Measurements from ENCODE around the gene PPP1R2.
"Not testable (repeated sequence)": the region's sequence is repeated elsewhere in the genome, so short reads cannot be mapped to it uniquely, and the experiment has no call there.

PPP1R2 gene

GRCh38 chr3:195532834-195533233, 10.3 kb downstream of the PPP1R2 start:
- no peak for DNase-seq

DNA sequence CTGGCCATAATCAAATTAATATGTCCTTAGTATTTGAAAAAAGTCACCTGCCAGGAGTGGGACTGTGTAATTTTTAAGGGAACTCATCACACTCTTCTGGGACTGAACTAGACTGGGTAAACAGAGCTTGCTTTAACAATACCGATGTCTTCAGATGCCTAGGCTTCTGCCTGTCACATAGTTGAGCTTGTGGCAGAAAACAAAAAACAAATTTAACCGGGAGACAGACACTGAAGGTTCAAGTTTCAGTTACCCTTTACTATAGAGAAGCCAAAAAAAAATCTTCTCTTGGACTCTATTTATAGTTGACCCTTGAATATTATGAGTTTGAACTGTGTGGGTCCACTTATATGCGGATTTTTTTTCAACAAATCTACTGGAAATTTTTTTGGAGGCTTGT, 10.8 kb downstream of the PPP1R2 start:
- DNase-seq: no peak

- DNase-seq: no peak
Measured at GRCh38 chr3:195531683-195532082, 11.4 kb downstream of the PPP1R2 start.

DNA sequence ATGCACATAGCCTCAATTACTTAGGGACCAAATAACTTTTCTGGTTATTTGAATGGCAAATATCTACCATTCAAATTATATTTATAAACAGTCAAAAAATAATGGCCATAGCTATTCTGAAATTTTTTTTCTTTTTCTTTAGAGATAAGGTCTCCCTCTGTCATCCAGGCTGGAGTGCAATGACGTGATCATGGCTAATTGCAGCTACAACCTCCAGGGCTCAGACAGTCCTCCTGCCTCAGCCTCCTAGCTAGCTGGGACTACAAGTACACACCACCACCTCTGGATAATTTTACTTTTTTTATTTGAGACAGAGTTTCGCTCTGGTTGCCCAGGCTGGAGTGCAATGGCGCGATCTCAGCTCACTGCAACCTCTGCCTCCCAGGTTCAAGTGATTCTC, 16.6 kb downstream of the PPP1R2 start:
- DNase-seq: no peak

DNA sequence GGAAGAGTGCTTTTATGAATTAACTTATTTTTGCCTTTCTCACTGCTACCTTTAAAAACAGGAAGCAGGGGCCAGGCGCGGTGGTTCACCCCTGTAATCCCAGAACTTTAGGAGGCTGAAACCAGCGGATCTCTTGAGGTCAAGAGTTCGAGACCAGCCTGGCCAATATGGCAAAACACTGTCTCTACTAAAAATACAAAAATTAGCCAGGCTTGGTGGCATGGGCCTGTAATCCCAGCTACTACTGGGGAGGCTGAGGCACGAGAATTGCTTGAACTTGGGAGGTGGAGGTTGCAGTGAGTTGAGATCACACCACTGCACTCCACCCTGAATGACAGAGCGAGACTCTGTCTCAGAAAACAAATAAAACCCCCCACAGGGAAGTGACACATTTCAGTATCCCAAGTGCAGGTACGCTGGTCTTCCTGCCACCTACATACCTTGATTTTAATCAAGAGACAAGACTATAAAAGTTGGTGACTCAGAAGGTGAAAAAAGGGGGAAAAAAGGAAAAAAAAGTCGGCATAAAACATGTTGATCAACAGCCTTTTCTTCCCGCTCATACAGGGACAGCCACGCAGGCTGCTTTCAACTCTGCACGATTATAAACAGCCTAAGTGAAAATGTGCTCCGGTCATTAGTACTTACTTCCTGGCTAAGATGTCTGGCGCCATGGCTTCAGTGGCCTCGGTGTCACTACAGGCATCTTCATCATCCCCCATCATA, 18.8 kb downstream of the PPP1R2 start:
- no peak for DNase-seq

- DNase-seq: peak; percentile 69
Measured at GRCh38 chr3:195522254-195523023, 20.7 kb downstream of the PPP1R2 start.

DNA sequence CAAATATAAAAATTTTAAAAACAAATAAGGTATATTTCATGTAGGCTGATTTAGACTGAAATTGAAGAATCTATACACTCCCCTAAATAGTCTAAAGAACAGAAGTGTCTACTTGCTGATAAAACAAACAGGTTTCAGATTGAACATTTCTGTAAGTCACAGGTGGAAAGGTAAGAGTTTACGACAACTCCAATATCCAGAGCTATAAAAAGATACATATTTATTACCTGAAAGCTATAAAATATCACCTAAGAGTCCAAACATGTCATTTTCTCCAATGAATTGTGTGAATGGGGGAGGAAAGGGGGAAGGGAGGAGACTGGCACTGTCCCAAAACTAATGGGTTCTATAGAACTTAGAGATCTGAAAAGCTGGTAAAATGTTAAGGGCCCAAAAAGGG, 26.1 kb downstream of the PPP1R2 start:
- DNase-seq: no peak

- not testable (repeated sequence) for DNase-seq
Measured at GRCh38 chr3:195514610-195515235, 28.4 kb downstream of the PPP1R2 start.

DNA sequence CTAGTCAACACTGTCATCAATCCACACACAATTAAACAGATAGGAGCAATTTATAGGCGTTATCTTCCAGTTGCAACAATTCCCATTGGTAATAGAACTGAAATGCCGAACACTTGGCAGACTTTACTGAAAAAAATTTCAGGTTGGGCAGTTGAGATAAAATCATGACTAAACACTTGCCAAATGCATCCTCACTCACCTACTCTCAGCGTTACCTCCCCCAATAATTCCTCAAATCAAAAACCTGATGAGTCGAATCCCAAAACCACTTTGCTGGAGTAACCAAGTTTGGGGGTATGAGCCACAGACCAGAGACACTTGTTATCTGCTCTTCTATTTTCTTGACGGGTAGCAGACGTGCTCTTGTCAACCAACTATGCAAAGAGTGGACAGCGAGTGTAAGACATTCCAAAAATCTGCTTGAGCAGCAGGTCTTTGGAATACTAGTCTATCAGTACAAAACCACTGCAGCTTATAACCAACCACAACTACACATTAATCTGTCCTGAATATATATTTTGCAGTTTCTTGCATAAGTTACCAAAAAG, 30.3 kb downstream of the PPP1R2 start:
- no peak for DNase-seq

DNA sequence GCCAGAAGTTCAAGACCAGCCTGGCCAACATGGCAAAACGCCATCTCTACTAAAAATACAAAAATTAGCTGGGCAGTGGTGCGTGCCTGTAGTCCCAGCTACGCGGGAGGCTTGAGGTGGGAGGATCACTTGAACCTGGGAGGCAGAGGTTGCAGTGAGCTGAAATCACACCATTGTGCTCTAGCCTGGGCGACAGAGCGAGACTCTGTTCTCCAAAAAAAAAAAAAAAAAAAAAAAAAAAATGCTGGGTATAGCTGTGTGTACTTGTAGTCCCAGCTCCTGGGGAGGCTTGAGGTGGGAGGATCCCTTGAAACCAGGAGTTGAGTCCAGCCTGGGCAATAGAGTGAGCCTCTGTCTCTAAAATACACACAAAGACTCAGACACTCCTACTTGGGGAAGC, 32.0 kb downstream of the PPP1R2 start:
- no peak for DNase-seq

DNA sequence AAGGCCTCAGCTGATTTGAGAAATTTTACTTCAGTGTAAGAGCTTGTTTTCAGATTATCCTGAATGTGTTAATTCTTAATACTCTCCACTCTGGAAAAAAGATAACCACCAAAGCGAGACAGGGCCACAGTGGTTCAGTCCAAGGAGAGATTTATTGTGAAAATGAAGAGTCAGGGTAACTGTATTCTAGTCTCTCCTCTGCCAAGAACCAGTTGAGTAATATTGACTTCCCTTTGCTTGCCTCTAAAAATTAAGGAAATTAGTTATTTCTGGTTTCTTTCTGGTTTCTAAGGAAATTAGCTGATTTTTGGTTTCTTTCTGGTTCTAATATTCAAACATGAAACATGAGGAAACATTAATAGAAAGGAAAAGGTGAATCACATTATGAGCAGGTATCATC, 34.9 kb downstream of the PPP1R2 start:
- no peak for DNase-seq

GRCh38 chr3:195475614-195476013, 67.5 kb downstream of the PPP1R2 start:
- no peak for DNase-seq

- not testable (repeated sequence) for DNase-seq
Measured at GRCh38 chr3:195475116-195475515, 68.0 kb downstream of the PPP1R2 start.

- no peak for DNase-seq
Measured at GRCh38 chr3:195468841-195469240, 74.3 kb downstream of the PPP1R2 start.

- no peak for DNase-seq
Measured at GRCh38 chr3:195468391-195468776, 74.7 kb downstream of the PPP1R2 start.

- DNase-seq: no peak
Measured at GRCh38 chr3:195467641-195468390, 75.3 kb downstream of the PPP1R2 start.

DNA sequence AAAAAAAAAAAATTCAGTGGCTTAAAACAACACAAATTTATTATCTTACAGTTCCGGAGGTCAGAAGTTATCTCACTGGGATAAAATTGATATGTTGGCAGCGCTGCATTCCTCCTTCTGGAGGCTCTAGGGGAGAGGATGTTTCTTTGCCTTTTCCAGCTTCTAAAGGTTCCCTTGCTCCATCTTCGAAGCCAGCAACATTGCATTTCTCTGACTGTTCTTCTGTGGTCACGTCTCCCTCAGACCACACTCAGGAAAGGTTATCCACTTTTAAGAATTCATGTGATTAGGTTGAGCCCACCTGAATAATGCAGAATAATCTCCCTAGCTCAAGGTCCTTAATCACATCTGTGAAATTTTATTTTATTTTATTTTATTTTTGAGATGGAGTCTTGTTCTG, 76.9 kb downstream of the PPP1R2 start:
- no peak for DNase-seq
